H1 (cell line): ENCODE data around the gene PITX1. TPM values are rescaled to one million over a fixed set of nuclear protein-coding genes. Genes with fewer than 3 reads are reported as not detected.

Experiments used
- CTCF ChIA-PET: fragments of 300-600 bp; sonication (Branson Sonifier 250); formaldehyde crosslinking; loops from one replicate; lab custom pipeline; 2021; ENCODE audit not compliant: partially characterized antibody; lab: Charles Lee
- POLR2A ChIA-PET: fragments of 300-600 bp; sonication (Branson Sonifier 250); formaldehyde crosslinking; loops from one replicate; lab custom pipeline; 2021; ENCODE audit warnings: inconsistent platforms; ENCODE audit not compliant: partially characterized antibody; lab: Charles Lee
- DNase-seq, 2 experiments: peaks; one replicate each; pipeline versions ENCODE4 v3.0.0 to v3.0.0-alpha.2; 2010 to 2022; ENCODE audit warnings: low spot score in 2 of 2, low read depth in 1 of 2, mixed read lengths in 1 of 2
- FAIRE-seq: peaks from 2 replicates; lab custom pipeline; 2011; peaks lifted over from hg19 to GRCh38; lab: Jason Lieb, UNC
- H2AFZ ChIP-seq: 2 replicates; pipeline ENCODE4 v1.8.1; 2012; ENCODE audit warnings: low read length, inconsistent platforms
- H2AK5ac ChIP-seq: 2 replicates; pipeline ENCODE4 v1.6.1; 2013; ENCODE audit warnings: low read depth, low read length
- H2BK120ac ChIP-seq: replicated peaks from 2 replicates; pipeline ENCODE3; 2013; ENCODE audit warnings: low read depth, low read length, inconsistent platforms
- H2BK12ac ChIP-seq: 2 replicates; pipeline ENCODE4 v1.6.1; 2013; ENCODE audit warnings: low read depth, low read length
- H2BK15ac ChIP-seq: 2 replicates; pipeline ENCODE4 v1.6.1; 2013; ENCODE audit warnings: low read length
- H2BK20ac ChIP-seq: 2 replicates; pipeline ENCODE4 v1.6.1; 2013; ENCODE audit warnings: low read length
- H2BK5ac ChIP-seq: 2 replicates; pipeline ENCODE4 v1.6.1; 2013; ENCODE audit warnings: low read depth, low read length
- H3K14ac ChIP-seq: 2 replicates; pipeline ENCODE4 v1.6.1; 2013; ENCODE audit warnings: inconsistent platforms; ENCODE audit not compliant: insufficient read length
- H3K18ac ChIP-seq: 2 replicates; pipeline ENCODE4 v1.6.1; 2013; ENCODE audit warnings: low read length; ENCODE audit errors: extremely low read depth
- H3K23ac ChIP-seq: 2 replicates; pipeline ENCODE4 v1.6.1; 2013; ENCODE audit warnings: inconsistent platforms; ENCODE audit not compliant: insufficient read length
- H3K23me2 ChIP-seq: 2 replicates; pipeline ENCODE4 v1.6.1; 2013; ENCODE audit warnings: low read depth, low read length
- H3K27ac ChIP-seq: 2 replicates; pipeline ENCODE4 v1.6.1; 2011; ENCODE audit warnings: low read depth, low read length, inconsistent platforms
- H3K27me3 ChIP-seq, 4 experiments: replicated peaks in 1 of 4; 1 replicate in 1 of 4; 2 replicates in 3 of 4; pipeline versions ENCODE4 v1.6.1 to v1.8.1; 2011 to 2013; ENCODE audit warnings: low read length in 3 of 4, mild to moderate bottlenecking in 3 of 4, inconsistent platforms in 2 of 4, mixed read lengths in 2 of 4, moderate library complexity in 1 of 4; ENCODE audit not compliant: control insufficient read depth in 3 of 4, insufficient read depth in 3 of 4; ENCODE audit errors: extremely low read depth in 1 of 4
- H3K36me3 ChIP-seq, 4 experiments: 2 replicates each; pipeline versions ENCODE4 v1.6.1 to v1.8.1; 2011 to 2013; ENCODE audit warnings: mild to moderate bottlenecking in 4 of 4, low read length in 3 of 4, moderate library complexity in 2 of 4, control low read depth in 1 of 4, inconsistent platforms in 1 of 4; ENCODE audit not compliant: insufficient read depth in 4 of 4, control insufficient read depth in 2 of 4
- H3K4ac ChIP-seq: replicated peaks from 2 replicates; pipeline ENCODE3; 2013; ENCODE audit warnings: low read length, low read depth, mixed read lengths, inconsistent platforms; ENCODE audit not compliant: insufficient read length
- H3K4me1 ChIP-seq, 4 experiments: replicated peaks in 1 of 4; 1 replicate in 1 of 4; 2 replicates in 3 of 4; pipeline versions ENCODE4 v1.6.1 to v1.8.1; 2011 to 2013; ENCODE audit warnings: low read length in 3 of 4, inconsistent platforms in 2 of 4, mixed read lengths in 1 of 4; ENCODE audit not compliant: insufficient read depth in 4 of 4, control insufficient read depth in 3 of 4
- H3K4me2 ChIP-seq, 2 experiments: 2 replicates each; pipeline versions ENCODE4 v1.6.1 to v1.8.1; 2011 to 2013; ENCODE audit warnings: low read depth in 2 of 2, low read length in 2 of 2, control low read depth in 1 of 2, inconsistent platforms in 1 of 2, mild to moderate bottlenecking in 1 of 2; ENCODE audit not compliant: insufficient read depth in 1 of 2
- H3K4me3 ChIP-seq, 4 experiments: fragments of 200-600, 300-600 bp in 1 of 4; sonication (generic), shearing (Covaris generic), sonication (Bioruptor Twin) in 1 of 4; 2 replicates each; pipeline versions ENCODE4 v1.5.1 to v1.8.1; 2011 to 2016; ENCODE audit warnings: low read length in 4 of 4, low read depth in 3 of 4, control low read depth in 2 of 4, inconsistent platforms in 2 of 4, mild to moderate bottlenecking in 2 of 4, mixed read lengths in 1 of 4, moderate library complexity in 1 of 4; ENCODE audit not compliant: insufficient read depth in 2 of 4; ENCODE audit errors: extremely low read depth in 1 of 4
- H3K56ac ChIP-seq: replicated peaks from 2 replicates; pipeline ENCODE3; 2013; ENCODE audit warnings: low read depth, mild to moderate bottlenecking, mixed read lengths, low read length, inconsistent platforms; ENCODE audit not compliant: insufficient read length
- H3K79me1 ChIP-seq: 2 replicates; pipeline ENCODE4 v1.6.1; 2013; ENCODE audit warnings: low read depth, low read length, control low read depth
- H3K79me2 ChIP-seq, 2 experiments: 2 replicates each; pipeline versions ENCODE4 v1.6.1 to v1.8.1; 2012 to 2013; ENCODE audit warnings: low read length in 2 of 2, mild to moderate bottlenecking in 2 of 2, inconsistent platforms in 1 of 2; ENCODE audit not compliant: insufficient read depth in 2 of 2, control insufficient read depth in 1 of 2
- H3K9ac ChIP-seq, 4 experiments: replicated peaks in 1 of 4; 1 replicate in 1 of 4; 2 replicates in 3 of 4; pipeline versions ENCODE4 v1.6.1 to v1.8.1; 2011 to 2013; ENCODE audit warnings: low read depth in 3 of 4, low read length in 3 of 4, control low read depth in 2 of 4, mild to moderate bottlenecking in 2 of 4, moderate library complexity in 2 of 4, inconsistent platforms in 1 of 4; ENCODE audit errors: extremely low read depth in 1 of 4
- H3K9me3 ChIP-seq, 2 experiments: 2 replicates each; pipeline versions ENCODE4 v1.6.1 to v1.8.1; 2012 to 2013; ENCODE audit warnings: mild to moderate bottlenecking in 2 of 2, moderate library complexity in 2 of 2, control low read depth in 1 of 2, inconsistent platforms in 1 of 2, low read depth in 1 of 2, low read length in 1 of 2, mixed read lengths in 1 of 2; ENCODE audit not compliant: insufficient read depth in 2 of 2
- H4K20me1 ChIP-seq, 2 experiments: replicated peaks in 1 of 2; 2 replicates each; pipeline versions ENCODE3 to v1.8.1; 2011 to 2013; ENCODE audit warnings: inconsistent platforms in 2 of 2, low read length in 2 of 2, mild to moderate bottlenecking in 1 of 2; ENCODE audit not compliant: insufficient read depth in 2 of 2, control insufficient read depth in 1 of 2
- H4K5ac ChIP-seq: 2 replicates; pipeline ENCODE4 v1.6.1; 2013; ENCODE audit warnings: low read length, low read depth, mixed read lengths, inconsistent platforms; ENCODE audit not compliant: insufficient read length
- H4K8ac ChIP-seq: 2 replicates; pipeline ENCODE4 v1.8.0; 2013; ENCODE audit warnings: mild to moderate bottlenecking, moderate library complexity, low read length, inconsistent platforms; ENCODE audit not compliant: insufficient read depth; ENCODE audit errors: extremely low read depth
- H4K91ac ChIP-seq: replicated peaks from 2 replicates; pipeline ENCODE3; 2013; ENCODE audit warnings: low read length, mixed read lengths, inconsistent platforms; ENCODE audit not compliant: insufficient read length
- ASH2L ChIP-seq: fragments of 200-600, 300-600 bp; sonication (generic); IDR thresholded peaks from one replicate; pipeline ENCODE4 v1.7.1; 2017; ENCODE audit warnings: low read length
- MAFK ChIP-seq: IDR thresholded peaks from 2 replicates; pipeline ENCODE4 v1.6.1; 2012; ENCODE audit warnings: low read depth, mild to moderate bottlenecking, improper control_type of control experiment, low read length
- WGBS, 2 experiments: shearing (Covaris generic) in 1 of 2; methylation state at CpG; one replicate each; pipeline versions ENCODE4 v1.1.6 to v1.1.7; 2013 to 2015; ENCODE audit warnings: low lambda C conversion rate in 2 of 2, mixed read lengths in 2 of 2, inconsistent platforms in 1 of 2, low coverage in 1 of 2, missing lambda C conversion rate in 1 of 2; ENCODE audit not compliant: insufficient replicate concordance in 2 of 2, insufficient coverage in 1 of 2, insufficient read length in 1 of 2; ENCODE audit errors: extremely low coverage in 1 of 2, missing lambda C conversion rate in 1 of 2; 5-methylcytosine and 5-hydroxymethylcytosine counted together
- polyA plus RNA-seq, 7 experiments: library from polyadenylated mRNA; depleted of rRNA in 3 of 7; stranded (reverse) in 5 of 7; unstranded in 2 of 7; fragments of >200 nt in 5 of 7; fragments of 200-250 nt in 2 of 7; gene quantifications; 1 replicate in 5 of 7; 2 replicates in 1 of 7; 4 replicates in 1 of 7; pipeline versions ENCODE4 v1.2.1 to v1.2.3, GENCODE V29; 2011 to 2013; ENCODE audit warnings: missing spikeins in 2 of 7, mixed read lengths in 2 of 7
- total RNA-seq: library from RNA; stranded (reverse); fragmentation: NEBNext Ultra II Directional; extraction: Animal tissue kit (Norgen Biotek cat#: 25700); gene quantifications from 2 replicates; pipeline ENCODE4 v1.2.1, GENCODE V29; 2021

Gene PITX1
- total and polyA plus RNA-seq, 2 of the 8 experiments (the other 6 are each of a cell fraction or from before 2014, with no cell fraction given), result 0.03 TPM; not detected in 1

DNA sequence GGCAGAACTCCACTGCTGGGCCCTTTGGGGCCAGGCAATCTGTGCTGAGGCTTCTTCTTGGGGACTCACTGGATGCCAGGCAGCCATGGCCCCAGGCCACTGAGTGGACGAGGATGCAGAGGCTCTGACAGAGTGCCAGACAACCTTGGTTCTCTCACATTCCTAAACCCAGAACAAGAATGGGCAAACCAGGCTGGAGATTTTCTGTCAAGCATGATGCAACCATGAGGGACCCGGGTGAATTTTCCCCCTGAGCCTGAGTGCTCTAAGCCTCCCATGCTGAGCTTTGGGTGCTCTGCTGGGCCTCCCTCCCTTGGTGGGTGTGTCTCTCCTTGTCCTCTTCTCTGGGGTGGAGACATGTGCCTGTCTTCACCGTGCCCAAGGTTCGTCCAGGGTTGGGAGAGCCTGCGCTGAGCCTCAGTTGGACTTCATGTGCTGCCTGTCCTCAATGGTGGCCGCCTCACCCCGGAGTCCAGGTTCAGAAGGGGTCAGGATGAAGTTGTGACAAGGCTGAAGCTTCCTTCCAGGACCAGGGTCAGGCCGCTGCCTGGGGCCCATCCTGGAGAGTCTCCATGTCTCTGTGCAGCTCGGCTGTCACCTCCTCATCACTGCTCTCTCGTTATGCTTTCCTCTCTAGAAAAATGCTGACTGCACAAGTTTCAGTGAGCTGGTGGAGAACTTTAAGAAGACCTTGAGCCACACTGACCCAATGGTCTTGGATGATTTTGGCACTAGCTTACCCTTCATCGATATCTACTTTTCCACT is 24.1 kb downstream of the PITX1 start:
- no peak overlapping the region for H3K9ac ChIP-seq
- no peak overlapping the region for H2BK12ac ChIP-seq
- no peak overlapping the region for H4K5ac ChIP-seq
- DNase-seq (no peak), FAIRE-seq (no peak)
- H3K18ac ChIP-seq, result no peak overlapping the region
- H2BK120ac ChIP-seq, result no peak overlapping the region
- no peak overlapping the region for H2BK20ac ChIP-seq
- TF ChIP-seq MAFK (peak; percentile 36; the same call in 1 of the 2 replicates), ASH2L (no peak)
- H3K23ac ChIP-seq, result no peak overlapping the region
- WGBS, 2 experiments, result 86% methylated on average over 11 of the region's 11 CpGs; no CpG with 5 or more reads in 1 of the 2 experiments
- no peak overlapping the region for H3K4me3 ChIP-seq
- H3K23me2 ChIP-seq, result no peaks in the 10 kb centered on the region
- H3K79me2 ChIP-seq, result no peaks in the 10 kb centered on the region
- H3K56ac ChIP-seq, result no peak overlapping the region
- no peak overlapping the region for H3K27ac ChIP-seq
- H2BK15ac ChIP-seq, result no peak overlapping the region
- POLR2A ChIA-PET, result interaction anchor here (1.4 kb wide), 1 partner anchor 11 kb away, joined by 4 read pairs; no protein-coding TSS in a partner anchor
- H3K36me3 ChIP-seq, result no peaks in the 10 kb centered on the region
- no peak overlapping the region for H2AK5ac ChIP-seq
- no peak overlapping the region for H3K14ac ChIP-seq
- H4K20me1 ChIP-seq, result no peaks in the 10 kb centered on the region
- H2BK5ac ChIP-seq, result no peak overlapping the region
- H3K4me1 ChIP-seq, result peaks cover 0 to 2% (median under 1%) of the 10 kb centered on the region in 4 experiments; a peak in 1 of 7 replicates
- no peaks in the 10 kb centered on the region for H3K27me3 ChIP-seq
- H3K4me2 ChIP-seq, result no peak overlapping the region
- no peak overlapping the region for H3K4ac ChIP-seq
- H4K91ac ChIP-seq, result no peak overlapping the region
- CTCF ChIA-PET, result interaction anchor here (0.6 to 1.9 kb wide), 8 partner anchors 10 to 206 kb away, joined by 3 to 6 read pairs (median 4); no protein-coding TSS in a partner anchor
- no peaks in the 10 kb centered on the region for H3K79me1 ChIP-seq
- no peaks in the 10 kb centered on the region for H3K9me3 ChIP-seq
- H4K8ac ChIP-seq, result no peak overlapping the region
- no peak overlapping the region for H2AFZ ChIP-seq
